B cell (primary cell): Measurements from ENCODE around the gene TRAPPC2. TPM values are rescaled to one million over a fixed set of nuclear protein-coding genes. Genes with fewer than 3 reads are reported as not detected.

Experiments used
- ATAC-seq: fragments of 200-7000 bp; cut with Tn5 transposase; one replicate; pipeline ENCODE4 v1.10.0; 2021; ENCODE audit warnings: low read depth, mild to moderate bottlenecking, moderate number of reproducible peaks, moderate library complexity
- CTCF ChIA-PET: fragments of 350-600 bp; sonication (Branson Sonifier 250); formaldehyde crosslinking; loops from one replicate; lab custom pipeline; 2021; ENCODE audit warnings: antibody characterized with exemption, inconsistent platforms; lab: Charles Lee
- POLR2A ChIA-PET: fragments of 350-600 bp; sonication (Branson Sonifier 250); formaldehyde crosslinking; loops from one replicate; lab custom pipeline; 2021; ENCODE audit warnings: antibody characterized with exemption; lab: Charles Lee
- DNase-seq: peaks from one replicate; pipeline ENCODE4 v3.0.0; 2013
- H2AFZ ChIP-seq: 2 replicates; pipeline ENCODE4 v1.6.1; 2012; ENCODE audit warnings: mild to moderate bottlenecking, low read depth, low read length; ENCODE audit not compliant: insufficient read depth, poor library complexity, severe bottlenecking
- H3K27ac ChIP-seq, 2 donors: 1 replicate in 1 of 2; 2 replicates in 1 of 2; pipeline ENCODE4 v1.5.1; 2012 to 2013; ENCODE audit warnings: low read length in 2 of 2, mild to moderate bottlenecking in 2 of 2, moderate library complexity in 1 of 2
- H3K27me3 ChIP-seq, 4 experiments: fragments of 200-600 bp in 1 of 4; sonication (generic) in 1 of 4; replicated peaks in 1 of 4; 1 replicate in 2 of 4; 2 replicates in 2 of 4; pipeline versions ENCODE4 v1.6.1 to v1.7.0; 2013 to 2016; ENCODE audit warnings: low read length in 3 of 4, mild to moderate bottlenecking in 2 of 4, mixed read lengths in 1 of 4, moderate library complexity in 1 of 4; ENCODE audit not compliant: insufficient read depth in 4 of 4, control insufficient read depth in 3 of 4; ENCODE audit errors: control extremely low read depth in 1 of 4
- H3K36me3 ChIP-seq, 2 experiments: replicated peaks in 1 of 2; 1 replicate in 1 of 2; 2 replicates in 1 of 2; pipeline versions ENCODE4 v1.6.1 to v1.7.1; 2013; ENCODE audit warnings: low read length in 1 of 2; ENCODE audit not compliant: insufficient read depth in 2 of 2, control insufficient read depth in 1 of 2; ENCODE audit errors: control extremely low read depth in 1 of 2, extremely low read depth in 1 of 2
- H3K4me1 ChIP-seq, 2 donors: fragments of 200-600 bp in 1 of 2; sonication (generic) in 1 of 2; 1 replicate in 1 of 2; 2 replicates in 1 of 2; pipeline versions ENCODE4 v1.5.1 to v1.6.1; 2013 to 2017; ENCODE audit warnings: low read length in 2 of 2; ENCODE audit not compliant: control insufficient read depth in 2 of 2, insufficient read depth in 2 of 2
- H3K4me2 ChIP-seq: replicated peaks from 2 replicates; pipeline ENCODE3; 2012; ENCODE audit warnings: mild to moderate bottlenecking, low read depth, low read length; ENCODE audit not compliant: poor library complexity, severe bottlenecking
- H3K4me3 ChIP-seq, 5 experiments: fragments of 200-600 bp in 1 of 5; sonication (generic) in 1 of 5; 1 replicate in 3 of 5; 2 replicates in 2 of 5; pipeline versions ENCODE4 v1.5.1 to v1.7.0; 2011 to 2016; ENCODE audit warnings: low read length in 4 of 5, mild to moderate bottlenecking in 4 of 5, low read depth in 2 of 5, control low read depth in 1 of 5, moderate library complexity in 1 of 5; ENCODE audit not compliant: insufficient read depth in 1 of 5; ENCODE audit errors: control extremely low read depth in 1 of 5, extremely low read depth in 1 of 5
- H3K79me2 ChIP-seq: fragments of 200-600 bp; sonication (generic); one replicate; pipeline ENCODE4 v1.6.0; 2016; ENCODE audit warnings: low read length; ENCODE audit not compliant: control insufficient read depth, insufficient read depth
- H3K9ac ChIP-seq: fragments of 200-600 bp; sonication (generic); 2 replicates; pipeline ENCODE4 v1.6.1; 2017; ENCODE audit warnings: mild to moderate bottlenecking, low read length, moderate library complexity
- H3K9me3 ChIP-seq, 3 donors: one replicate each; pipeline versions ENCODE4 v1.6.1 to v1.7.1; 2013; ENCODE audit warnings: low read length in 2 of 3; ENCODE audit not compliant: control insufficient read depth in 2 of 3, insufficient read depth in 1 of 3; ENCODE audit errors: control extremely low read depth in 1 of 3
- H4K20me1 ChIP-seq: 2 replicates; pipeline ENCODE4 v1.6.0; 2012; ENCODE audit warnings: mild to moderate bottlenecking, low read length; ENCODE audit not compliant: insufficient read depth, control insufficient read depth, poor library complexity, severe bottlenecking
- H3K27ac Mint-ChIP-seq: one replicate; pipeline ENCODE4 v1.8.0; 2021; ENCODE audit warnings: mixed read lengths
- H3K27me3 Mint-ChIP-seq: one replicate; pipeline ENCODE4 v1.8.0; 2021; ENCODE audit warnings: mixed read lengths
- H3K4me1 Mint-ChIP-seq: one replicate; pipeline ENCODE4 v1.8.0; 2021; ENCODE audit warnings: mixed read lengths
- H3K4me3 Mint-ChIP-seq: one replicate; pipeline ENCODE4 v1.8.0; 2021; ENCODE audit warnings: mixed read lengths
- H3K9me3 Mint-ChIP-seq: one replicate; pipeline ENCODE4 v1.8.0; 2022; ENCODE audit warnings: mixed read lengths; ENCODE audit not compliant: insufficient read depth
- EZH2 ChIP-seq: IDR thresholded peaks from 2 replicates; pipeline ENCODE4 v1.6.1; 2012; ENCODE audit warnings: borderline replicate concordance, low read depth, mild to moderate bottlenecking, moderate library complexity, low read length; ENCODE audit not compliant: insufficient read depth, poor library complexity, severe bottlenecking
- WGBS: methylation state at CpG from one replicate; pipeline ENCODE4 v1.1.5; 2013; ENCODE audit warnings: missing lambda C conversion rate; ENCODE audit not compliant: insufficient coverage; 5-methylcytosine and 5-hydroxymethylcytosine counted together
- intact Hi-C: fragments of 100-400 bp; cut with micrococcal nuclease; formaldehyde crosslinking; loops from one replicate; pipeline ENCODE4 v1.10.0; 2022
- polyA plus RNA-seq: library from polyadenylated mRNA; depleted of rRNA; stranded (reverse); fragments of >200 nt; gene quantifications from 2 replicates; pipeline ENCODE4 v1.2.3, GENCODE V29; 2012
- total RNA-seq, 2 donors: library from RNA; stranded (reverse); fragments of 120-200 nt in 1 of 2; gene quantifications; 1 replicate in 1 of 2; 2 replicates in 1 of 2; pipeline versions ENCODE4 v1.2.3 to v1.2.4, GENCODE V29; 2013 to 2022
- TF ChIP-seq, protein P1 (sequence below): fragments of 200-600 bp; IDR thresholded peaks from one replicate; pipeline ENCODE4 v1.8.0; 2022; ENCODE audit warnings: antibody characterized with exemption, mild to moderate bottlenecking

Gene TRAPPC2
- total and polyA plus RNA-seq, 2 donors (not counting 1 experiment from before 2014, with no cell fraction given), result 27.0 to 28.0 TPM

DNA sequence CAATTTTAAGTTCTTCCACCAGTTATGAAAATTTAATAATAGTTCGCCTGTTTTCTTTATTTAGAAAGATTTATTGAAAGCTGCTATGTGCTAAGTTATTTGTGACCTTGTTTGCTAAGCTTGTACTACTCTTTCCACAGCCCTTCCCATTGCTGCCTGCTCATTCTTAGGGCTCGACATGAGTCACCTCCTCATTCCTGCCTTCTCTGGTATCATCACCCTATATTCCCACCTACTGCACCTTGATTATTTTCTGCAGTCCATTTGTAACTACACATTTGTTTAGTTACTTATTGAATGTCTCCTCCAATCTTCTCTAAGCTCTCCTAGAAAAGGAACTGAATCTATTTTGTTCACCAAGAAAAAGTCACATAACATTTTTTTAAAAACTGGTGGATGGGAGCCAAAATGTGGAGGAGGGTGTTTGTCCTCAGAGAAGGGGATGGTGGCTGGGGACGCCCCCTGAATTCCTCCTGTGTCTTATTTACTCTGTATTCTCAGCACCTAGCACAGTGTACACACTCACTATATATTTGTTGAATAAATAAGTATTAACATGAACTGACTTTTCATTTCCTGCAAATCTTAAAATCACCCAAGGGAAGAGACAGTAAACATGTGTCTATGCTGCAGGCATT, 49.2 kb downstream of the TRAPPC2 start:
- peaks cover 33% of the 10 kb centered on the region for H3K79me2 ChIP-seq
- no peaks in the 10 kb centered on the region for H3K27me3 ChIP-seq
- no peaks in the 10 kb centered on the region for H4K20me1 ChIP-seq
- no peaks in the 10 kb centered on the region for H3K9me3 Mint-ChIP-seq
- H3K27ac ChIP-seq, result no peak overlapping the region
- H3K27ac Mint-ChIP-seq, result no peak overlapping the region
- H3K4me3 ChIP-seq, result no peak overlapping the region
- H3K9me3 ChIP-seq, result no peaks in the 10 kb centered on the region
- H2AFZ ChIP-seq, result no peak overlapping the region
- ChIA-PET CTCF (interaction anchor here (1.1 kb wide), 1 partner anchor 739 kb away, joined by 3 read pairs; no protein-coding TSS in a partner anchor), POLR2A (no interaction called here)
- no CpG with 5 or more reads among the region's 3 CpGs for WGBS
- no peak overlapping the region for H3K4me2 ChIP-seq
- H3K9ac ChIP-seq, result no peak overlapping the region
- DNase-seq (no peak), ATAC-seq (no peak)
- no peaks in the 10 kb centered on the region for H3K36me3 ChIP-seq
- H3K27me3 Mint-ChIP-seq, result no peaks in the 10 kb centered on the region
- H3K4me3 Mint-ChIP-seq, result no peak overlapping the region
- intact Hi-C loops, result no loop called here
- H3K4me1 ChIP-seq, result peaks cover 4 to 17% of the 10 kb centered on the region in 2 donors
- H3K4me1 Mint-ChIP-seq, result peaks cover 21% of the 10 kb centered on the region
- TF ChIP-seq, protein P1, sequence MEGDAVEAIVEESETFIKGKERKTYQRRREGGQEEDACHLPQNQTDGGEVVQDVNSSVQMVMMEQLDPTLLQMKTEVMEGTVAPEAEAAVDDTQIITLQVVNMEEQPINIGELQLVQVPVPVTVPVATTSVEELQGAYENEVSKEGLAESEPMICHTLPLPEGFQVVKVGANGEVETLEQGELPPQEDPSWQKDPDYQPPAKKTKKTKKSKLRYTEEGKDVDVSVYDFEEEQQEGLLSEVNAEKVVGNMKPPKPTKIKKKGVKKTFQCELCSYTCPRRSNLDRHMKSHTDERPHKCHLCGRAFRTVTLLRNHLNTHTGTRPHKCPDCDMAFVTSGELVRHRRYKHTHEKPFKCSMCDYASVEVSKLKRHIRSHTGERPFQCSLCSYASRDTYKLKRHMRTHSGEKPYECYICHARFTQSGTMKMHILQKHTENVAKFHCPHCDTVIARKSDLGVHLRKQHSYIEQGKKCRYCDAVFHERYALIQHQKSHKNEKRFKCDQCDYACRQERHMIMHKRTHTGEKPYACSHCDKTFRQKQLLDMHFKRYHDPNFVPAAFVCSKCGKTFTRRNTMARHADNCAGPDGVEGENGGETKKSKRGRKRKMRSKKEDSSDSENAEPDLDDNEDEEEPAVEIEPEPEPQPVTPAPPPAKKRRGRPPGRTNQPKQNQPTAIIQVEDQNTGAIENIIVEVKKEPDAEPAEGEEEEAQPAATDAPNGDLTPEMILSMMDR, result no peak
- TF ChIP-seq EZH2, result no peak

DNA sequence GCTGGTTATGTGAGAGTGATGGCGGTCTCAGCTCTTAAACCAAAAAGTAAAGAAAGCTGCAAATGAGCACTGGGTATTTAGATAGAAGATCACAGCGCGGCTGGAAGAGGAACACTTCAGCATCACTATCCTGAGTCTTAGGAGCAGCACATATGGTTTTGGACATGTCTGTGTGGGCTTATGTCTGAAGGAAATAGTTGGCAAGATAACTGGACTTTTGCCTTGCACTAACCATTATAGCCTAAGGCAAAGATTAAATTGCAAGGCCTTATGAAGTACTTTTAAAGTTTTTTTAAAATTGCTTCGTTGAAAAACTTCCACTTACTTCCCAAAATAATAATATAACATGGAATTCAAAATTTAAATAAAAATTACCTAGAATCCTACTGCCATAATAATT, 50.1 kb downstream of the TRAPPC2 start:
- Histone ChIP-seq H2AFZ (no peak overlapping the region), H3K4me2 (no peak overlapping the region), H3K4me3 (no peak overlapping the region), H3K9ac (no peak overlapping the region), H4K20me1 (no peaks in the 10 kb centered on the region), H3K79me2 (peaks cover 24% of the 10 kb centered on the region), H3K9me3 (no peaks in the 10 kb centered on the region), H3K4me1 (peaks cover 0 to 8% of the 10 kb centered on the region in 2 donors), H3K27me3 (no peaks in the 10 kb centered on the region), H3K27ac (no peak overlapping the region), H3K36me3 (no peaks in the 10 kb centered on the region)
- H3K27ac Mint-ChIP-seq, result no peak overlapping the region
- no peak for TF ChIP-seq EZH2
- TF ChIP-seq, protein P1, result no peak
- ChIA-PET CTCF (interaction anchor here (1.1 kb wide), 1 partner anchor 738 kb away, joined by 3 read pairs; no protein-coding TSS in a partner anchor), POLR2A (interaction anchor here (0.6 kb wide), 1 partner anchor 25 kb away, joined by 3 read pairs; no protein-coding TSS in a partner anchor)
- no peak overlapping the region for H3K4me3 Mint-ChIP-seq
- no peaks in the 10 kb centered on the region for H3K9me3 Mint-ChIP-seq
- DNase-seq, result no peak
- ATAC-seq, result no peak
- H3K4me1 Mint-ChIP-seq, result peaks cover 17% of the 10 kb centered on the region
- intact Hi-C loops, result no loop called here
- no peaks in the 10 kb centered on the region for H3K27me3 Mint-ChIP-seq
- WGBS, result no CpG with 5 or more reads among the region's 4 CpGs
